Fibroblast of skin of scalp (primary cell): Measurements from ENCODE around the gene XPNPEP1.

Experiments used
- DNase-seq: peaks from one replicate; pipeline ENCODE4 v3.0.0-alpha.2; 2013

Gene XPNPEP1

DNA sequence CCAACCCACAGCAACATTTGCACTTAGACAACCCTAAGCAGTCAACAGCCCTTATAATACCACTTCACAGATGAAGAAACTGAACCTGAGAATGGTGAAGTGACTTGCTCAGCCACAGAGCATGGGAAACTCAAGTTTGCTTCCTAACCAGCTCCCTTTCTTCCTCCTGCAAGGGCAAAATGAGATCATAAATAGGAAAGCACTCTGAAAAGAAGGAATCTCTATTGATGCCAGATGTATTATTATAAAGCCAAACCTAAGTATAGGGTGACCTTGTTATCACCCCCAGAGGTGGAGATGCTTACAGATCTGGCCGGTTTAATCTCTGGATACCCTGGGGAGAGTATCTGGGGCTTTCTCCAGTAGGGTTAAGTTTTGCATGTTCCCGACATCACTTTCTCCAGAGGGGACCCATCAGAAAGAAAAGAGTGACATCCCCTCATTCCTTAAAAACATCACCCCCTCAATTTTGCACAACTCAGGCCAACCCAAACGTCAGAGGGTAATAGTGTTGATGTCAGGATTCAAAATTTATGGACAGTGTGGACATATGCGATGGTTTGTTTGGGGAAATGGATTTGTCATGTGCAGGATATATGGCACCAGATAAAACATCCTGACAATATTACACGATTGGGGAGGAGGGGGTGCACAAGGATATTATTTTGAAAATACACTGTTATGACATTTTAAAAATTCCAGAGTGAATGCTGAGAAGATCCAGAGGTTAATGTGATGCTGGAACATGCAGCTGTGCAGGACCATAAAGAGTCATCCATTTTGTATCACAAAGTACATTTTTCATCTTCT, 24.0 kb upstream of the XPNPEP1 start:
- DNase-seq: no peak

GRCh38 chr10:109946680-109947079, 23.4 kb upstream of the XPNPEP1 start:
- DNase-seq: no peak

- DNase-seq: no peak
Measured at GRCh38 chr10:109945473-109946177, 22.3 kb upstream of the XPNPEP1 start.

- DNase-seq: no peak
Measured at GRCh38 chr10:109944613-109945012, 21.3 kb upstream of the XPNPEP1 start.

- DNase-seq: no peak
Measured at GRCh38 chr10:109941236-109941862, 18.0 kb upstream of the XPNPEP1 start.

- no peak for DNase-seq
Measured at GRCh38 chr10:109940553-109940952, 17.2 kb upstream of the XPNPEP1 start.

DNA sequence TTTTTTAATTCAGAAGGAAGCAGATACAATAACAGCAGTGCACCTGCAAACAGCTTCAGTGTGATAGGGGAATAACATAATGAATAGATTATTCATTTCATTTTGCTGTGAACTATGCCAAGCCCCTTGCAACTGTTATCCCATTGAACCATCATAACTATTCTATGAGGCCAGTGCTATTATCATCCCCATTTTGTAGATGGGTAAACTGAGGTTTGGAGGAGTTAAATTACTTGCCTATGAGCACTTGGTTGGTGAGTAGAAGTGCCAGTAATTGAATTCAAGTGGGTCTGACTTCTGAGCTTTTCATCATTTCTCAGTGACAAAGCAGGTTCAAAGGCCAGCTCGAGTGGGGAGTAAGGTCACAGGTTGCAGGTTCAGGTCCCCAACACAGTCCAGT, 16.8 kb upstream of the XPNPEP1 start:
- no peak for DNase-seq

DNA sequence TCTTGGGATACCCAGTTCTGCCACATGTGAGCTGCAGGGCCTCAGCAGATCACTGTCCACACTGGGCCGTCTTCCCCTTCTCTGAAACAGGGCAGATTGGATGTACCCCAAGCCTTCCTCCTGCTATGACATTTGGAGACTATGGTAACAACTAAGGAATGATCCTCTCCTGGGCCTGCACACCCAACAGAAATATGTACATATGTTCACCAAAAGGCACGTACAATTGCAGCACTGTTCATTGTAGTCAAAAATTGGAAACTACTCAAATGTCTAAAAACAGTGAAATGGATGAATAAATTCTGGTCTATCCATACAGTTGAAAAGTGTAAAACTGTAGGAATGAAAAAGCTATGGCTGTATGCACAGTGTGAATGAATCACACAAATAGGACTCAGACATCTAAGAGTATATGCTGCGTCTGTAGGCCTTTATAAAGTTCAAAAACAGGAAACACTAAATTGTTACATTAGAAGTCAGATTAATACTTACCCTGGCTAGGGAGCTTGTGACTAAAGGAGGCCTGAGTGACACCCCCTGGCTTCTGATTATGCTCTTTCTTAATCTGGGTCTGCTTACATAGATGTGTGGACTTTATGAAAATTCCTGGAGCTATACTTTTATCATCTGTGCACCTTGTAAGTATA, 16.1 kb upstream of the XPNPEP1 start:
- peak; percentile 42 for DNase-seq

DNA sequence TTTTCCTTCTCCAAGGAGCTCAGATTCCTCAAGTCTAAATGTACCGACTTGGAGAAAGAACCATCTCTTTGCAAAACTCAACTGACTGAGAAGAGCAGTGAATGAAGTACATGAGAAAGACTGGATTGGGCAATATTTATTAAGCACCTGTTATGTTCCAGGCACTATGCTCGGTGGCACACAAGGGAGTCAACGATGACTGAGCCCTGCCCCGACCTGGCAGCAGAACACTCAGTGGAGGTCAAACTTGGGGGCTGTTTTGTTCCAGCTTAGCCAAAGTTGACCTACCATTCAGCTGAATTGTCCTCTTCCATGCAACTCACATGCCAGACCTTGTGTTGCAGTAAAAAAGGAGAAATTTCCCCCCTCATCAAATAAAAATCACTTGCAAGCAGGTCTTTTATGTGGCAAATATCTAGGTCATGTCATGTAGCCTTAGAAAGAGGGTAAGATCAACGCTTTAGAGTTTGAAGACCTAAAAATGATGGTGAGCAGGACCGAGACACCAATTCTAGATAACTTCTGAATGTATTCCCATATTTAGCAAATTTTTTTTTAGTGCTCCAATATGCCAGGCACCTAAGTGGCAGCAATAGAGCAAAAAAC, 14.3 kb upstream of the XPNPEP1 start:
- DNase-seq: no peak

DNA sequence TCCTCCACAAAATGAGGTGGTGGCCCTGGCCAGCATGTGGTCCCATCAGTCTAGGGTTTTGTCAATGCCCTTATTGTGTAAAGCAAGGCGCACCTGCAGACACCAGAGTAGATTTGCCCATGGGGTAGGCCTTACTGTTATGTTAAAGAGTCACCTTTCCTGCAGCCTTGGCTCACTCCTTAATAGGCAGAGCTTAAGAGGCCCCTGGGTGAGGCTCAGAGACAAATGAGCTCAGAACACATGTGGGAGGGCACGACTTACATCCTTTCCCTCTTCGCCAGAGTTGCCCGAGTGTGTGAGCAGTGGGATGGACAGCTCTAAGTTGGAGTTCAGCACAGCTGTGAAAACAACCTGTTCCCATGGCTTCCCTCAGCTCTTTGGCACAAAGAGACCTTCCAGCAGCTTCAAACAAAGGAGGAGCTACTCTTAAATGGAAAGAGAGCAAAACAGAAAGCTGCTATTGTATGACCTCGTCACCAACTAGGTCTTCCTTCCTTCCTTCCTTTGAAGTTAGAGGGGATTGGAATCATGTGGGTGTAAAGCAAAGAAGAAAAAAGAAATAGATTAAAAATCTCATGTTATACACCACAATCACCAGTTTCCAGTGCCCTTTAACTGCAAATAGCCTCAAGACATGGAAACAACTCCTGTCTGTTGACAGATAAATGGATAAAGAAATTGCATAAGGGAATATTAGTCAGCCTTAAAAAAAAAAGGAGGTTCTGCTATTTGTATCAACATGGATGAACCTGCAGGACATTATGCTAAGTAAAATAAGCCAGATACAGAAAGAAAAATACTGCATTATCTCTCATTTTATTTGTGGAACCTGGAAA, 11.9 kb upstream of the XPNPEP1 start:
- peak; percentile 33 for DNase-seq

DNA sequence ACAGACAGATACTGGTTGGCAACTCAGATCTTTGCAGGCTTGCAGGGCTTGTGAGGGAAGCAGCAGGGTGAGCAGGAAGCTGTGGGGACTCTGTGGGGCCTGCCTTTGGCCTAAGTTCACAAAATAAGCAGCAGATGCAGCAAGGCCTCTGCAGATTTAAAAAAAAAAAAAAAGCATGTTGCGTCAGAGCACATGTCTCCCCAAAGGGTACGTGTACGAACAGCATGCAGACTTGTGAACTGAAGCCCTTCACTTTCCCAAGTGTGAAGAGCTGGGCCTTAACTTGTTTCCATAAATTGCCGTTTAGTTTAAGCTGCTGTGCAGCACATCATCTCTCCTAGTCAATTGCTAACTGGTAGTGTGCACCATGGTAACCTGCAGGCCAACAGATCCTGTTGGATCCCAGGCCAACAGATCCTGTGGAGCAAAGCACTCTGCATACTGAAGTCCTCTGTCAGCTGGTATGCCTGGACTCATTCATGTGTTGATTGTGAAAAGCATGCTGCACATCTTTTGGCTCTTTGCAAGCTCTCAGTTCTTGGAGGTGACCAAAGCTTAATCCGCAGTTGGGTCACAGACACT, 10.8 kb upstream of the XPNPEP1 start:
- no peak for DNase-seq

DNA sequence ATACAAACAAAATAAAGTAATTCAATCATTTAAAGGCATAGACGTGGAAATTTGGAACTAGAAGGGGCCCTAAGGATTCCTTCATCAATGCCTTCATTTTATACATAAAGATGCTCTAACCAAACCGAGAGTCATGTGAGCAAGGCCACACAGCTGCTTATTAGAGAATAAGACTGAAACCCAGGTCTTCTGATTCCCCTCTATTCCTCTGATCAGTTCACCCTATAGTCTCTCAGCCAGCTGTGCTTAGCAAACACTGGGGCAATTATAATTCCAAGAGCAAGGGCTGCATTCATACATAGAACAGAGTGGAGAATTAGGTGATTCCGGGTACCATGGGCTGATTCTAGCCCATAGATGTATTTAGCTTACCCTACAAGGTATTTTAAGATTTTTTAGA, 9.7 kb upstream of the XPNPEP1 start:
- no peak for DNase-seq

GRCh38 chr10:109932391-109932790, 9.1 kb upstream of the XPNPEP1 start:
- DNase-seq: no peak

GRCh38 chr10:109931163-109931562, 7.9 kb upstream of the XPNPEP1 start:
- DNase-seq: no peak

DNA sequence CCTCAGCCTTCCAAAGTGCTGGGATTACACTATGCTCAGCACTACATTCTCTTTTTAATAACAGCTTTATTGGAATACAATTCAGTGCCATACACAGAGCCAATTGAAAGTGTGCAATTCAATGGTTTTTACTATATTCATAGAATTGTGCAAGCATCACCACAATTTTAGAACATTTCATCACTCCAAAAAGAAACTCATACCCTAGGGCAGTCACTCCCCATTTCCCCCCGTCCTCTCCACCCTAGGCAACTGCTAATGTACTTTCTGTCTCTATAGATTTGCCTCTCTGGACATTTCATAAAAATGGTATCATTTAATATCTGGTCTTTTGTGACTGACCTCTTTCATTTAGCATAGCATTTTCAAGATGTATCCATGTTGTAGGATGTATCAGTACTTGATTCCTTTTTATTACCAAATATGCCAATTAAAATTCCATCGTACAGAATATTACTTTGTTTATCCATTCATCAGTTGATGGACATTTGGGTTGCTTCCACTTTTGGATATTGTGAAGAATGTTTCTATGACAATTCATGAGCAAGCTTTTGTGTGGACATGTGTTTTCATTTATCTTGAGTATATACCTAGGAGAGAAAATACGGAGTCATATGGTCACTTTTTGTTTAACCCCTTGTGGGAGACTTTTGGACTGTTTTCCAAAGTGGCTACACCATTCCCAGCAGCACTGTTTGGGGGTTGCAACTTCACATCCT, 6.3 kb upstream of the XPNPEP1 start:
- peak; percentile 47 for DNase-seq

DNA sequence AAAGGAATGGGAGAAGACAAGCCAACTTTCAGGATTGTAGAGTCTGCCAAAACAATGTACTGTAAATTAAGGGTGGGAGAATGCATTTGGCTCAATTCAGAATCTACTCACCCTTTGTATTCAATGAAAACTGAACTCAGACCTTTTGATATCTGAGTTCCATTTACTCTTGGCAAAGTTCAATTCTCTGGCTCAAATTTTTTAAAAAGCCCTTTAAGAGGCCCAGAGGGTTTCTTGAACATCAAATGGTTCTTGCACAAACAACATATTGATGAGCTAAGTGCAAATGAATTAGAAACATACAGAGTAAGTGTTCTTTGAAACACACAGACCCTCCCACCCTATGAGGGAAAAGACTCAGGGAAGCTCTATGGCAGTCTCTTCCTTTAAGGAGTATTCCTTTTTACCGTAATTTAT, 5.2 kb upstream of the XPNPEP1 start:
- no peak for DNase-seq

GRCh38 chr10:109926825-109927224, 3.5 kb upstream of the XPNPEP1 start:
- no peak for DNase-seq

GRCh38 chr10:109926061-109926745, 2.9 kb upstream of the XPNPEP1 start:
- peak; percentile 46 for DNase-seq

- no peak for DNase-seq
Measured at GRCh38 chr10:109924967-109925620, 1.8 kb upstream of the XPNPEP1 start.
